ENCODE measurements around the gene SH3TC2.

The SH3TC2 gene

DNA sequence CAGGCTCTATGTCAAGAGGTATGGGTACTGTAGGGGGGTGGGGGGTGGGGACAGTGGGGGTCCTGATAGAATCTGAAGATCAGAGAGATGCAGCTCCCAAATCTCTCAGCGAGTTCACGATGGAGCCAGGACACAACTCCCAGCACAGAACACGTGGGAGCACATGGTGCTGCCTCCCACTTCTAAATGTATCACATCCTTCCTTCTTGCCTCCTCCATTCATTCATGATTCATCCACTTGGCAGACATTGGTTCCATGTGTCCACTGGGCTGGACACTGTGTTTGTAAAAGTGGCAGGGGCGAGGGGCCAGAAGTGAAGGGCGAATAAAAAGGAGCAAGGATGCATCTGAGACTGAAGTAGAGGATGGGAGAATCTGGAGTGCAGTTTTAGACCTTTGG lies 33.9 kb downstream of the SH3TC2 start:
- no peak for DNase-seq (ENCODE audit: low spot score)

GRCh38 chr5:149028161-149028560 lies 34.7 kb downstream of the SH3TC2 start:
- DNase-seq (ENCODE audit: low spot score), result no peak

- DNase-seq (ENCODE audit: low spot score), result no peak
Measured at GRCh38 chr5:149027636-149028035, 35.2 kb downstream of the SH3TC2 start.

DNA sequence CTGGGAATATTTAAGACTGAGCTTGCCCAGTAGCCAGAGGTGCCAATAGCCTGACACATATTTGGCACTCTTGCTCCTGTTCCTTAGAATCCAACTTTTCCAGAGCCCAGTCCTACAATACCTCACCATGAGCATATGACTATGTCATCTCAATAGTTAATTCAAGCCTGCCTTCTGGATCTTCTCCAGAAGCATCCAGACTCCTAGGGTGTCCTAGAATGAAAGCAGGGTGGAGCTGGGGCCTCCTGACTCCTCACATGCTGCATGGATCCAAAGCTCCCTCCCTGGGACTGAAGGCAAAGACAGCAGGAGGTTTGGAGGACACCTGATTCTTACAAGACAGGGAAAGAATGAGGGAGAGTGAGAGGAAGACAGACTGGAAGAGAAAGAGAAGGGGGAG lies 37.9 kb downstream of the SH3TC2 start:
- no peak for DNase-seq (ENCODE audit: low spot score)

DNA sequence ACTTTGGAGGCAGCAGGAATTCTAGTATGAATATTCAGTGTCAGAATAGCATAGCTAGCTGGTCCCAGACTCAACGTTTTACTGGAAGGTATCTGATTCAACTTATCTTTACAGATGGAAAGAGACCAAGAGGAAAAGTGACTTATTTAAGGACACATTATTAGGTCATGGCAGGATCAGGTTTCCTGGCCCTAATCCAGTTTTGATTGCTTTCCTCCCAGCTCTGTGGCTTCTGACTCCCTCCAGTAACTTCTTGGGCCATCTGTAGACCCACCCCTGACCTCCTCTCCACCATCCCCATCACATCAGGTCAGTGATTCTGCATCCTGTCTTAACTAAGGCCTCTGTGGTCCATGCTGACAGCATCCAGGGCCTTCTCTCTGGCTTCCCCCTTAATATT lies 38.4 kb downstream of the SH3TC2 start:
- DNase-seq (ENCODE audit: low spot score), result no peak

- no peak for DNase-seq (ENCODE audit: low spot score)
Measured at GRCh38 chr5:149022200-149022599, 40.7 kb downstream of the SH3TC2 start.

DNA sequence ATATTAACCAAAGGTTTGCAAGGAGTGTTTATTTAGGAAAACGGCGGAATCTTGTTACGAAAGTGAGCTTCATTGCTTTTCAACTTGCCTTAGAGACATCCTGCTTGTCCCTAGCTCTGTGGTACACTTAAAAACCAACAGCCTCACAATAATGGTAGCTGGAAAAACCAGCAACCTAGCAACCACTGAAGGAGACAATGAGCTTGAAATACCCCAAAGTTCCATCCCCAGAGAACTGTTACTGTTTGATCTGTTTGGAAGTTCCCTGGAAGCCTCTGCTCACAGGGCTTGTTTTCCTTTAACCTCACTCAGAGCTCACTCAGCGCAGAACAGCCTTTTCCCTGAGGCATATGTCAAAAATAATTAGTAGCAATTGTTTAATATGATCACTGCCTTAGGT lies 43.2 kb downstream of the SH3TC2 start:
- DNase-seq (ENCODE audit: low spot score), result no peak

- no peak for DNase-seq (ENCODE audit: low spot score)
Measured at GRCh38 chr5:149018909-149019443, 43.9 kb downstream of the SH3TC2 start.

DNA sequence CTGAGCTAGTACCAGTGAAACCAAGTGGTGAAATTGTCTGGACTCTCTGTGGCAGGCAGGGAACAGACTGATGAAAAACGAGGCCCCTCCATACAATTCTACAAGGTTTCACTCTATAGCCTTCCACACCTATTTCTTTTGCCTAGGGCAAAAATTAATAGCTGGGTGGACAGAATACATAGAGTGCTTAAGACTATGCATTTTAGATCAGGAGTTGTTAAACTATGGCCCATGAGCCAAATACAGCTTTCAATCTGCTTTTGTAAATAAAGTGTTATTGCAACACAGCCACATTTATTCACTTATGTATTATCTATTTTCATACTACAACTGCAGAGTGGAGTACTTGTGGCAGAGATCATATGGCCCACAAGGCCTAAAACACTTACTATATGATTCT lies 45.2 kb downstream of the SH3TC2 start:
- no peak for DNase-seq (ENCODE audit: low spot score)

DNA sequence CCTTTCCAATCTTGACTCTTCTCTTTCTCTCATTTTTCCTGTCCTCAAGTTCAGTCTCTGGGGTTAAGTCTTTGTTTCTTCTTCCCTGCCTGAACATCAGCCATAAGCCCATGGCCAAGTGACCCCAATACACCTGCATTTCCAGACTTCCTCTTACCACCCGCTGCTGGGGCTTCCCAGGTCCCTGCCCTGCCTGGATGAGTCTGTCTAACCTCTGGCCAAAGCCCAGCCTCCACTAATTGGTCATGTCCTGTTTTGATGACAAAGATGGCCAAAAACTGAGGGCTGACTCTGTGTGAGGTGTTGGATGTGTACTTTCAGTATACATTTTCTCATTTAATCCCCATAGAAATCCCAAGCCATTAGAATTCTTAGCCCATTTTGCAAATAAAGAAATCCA lies 47.3 kb downstream of the SH3TC2 start:
- DNase-seq (ENCODE audit: low spot score), result no peak

- DNase-seq (ENCODE audit: low spot score), result no peak
Measured at GRCh38 chr5:149015126-149015525, 47.7 kb downstream of the SH3TC2 start.

DNA sequence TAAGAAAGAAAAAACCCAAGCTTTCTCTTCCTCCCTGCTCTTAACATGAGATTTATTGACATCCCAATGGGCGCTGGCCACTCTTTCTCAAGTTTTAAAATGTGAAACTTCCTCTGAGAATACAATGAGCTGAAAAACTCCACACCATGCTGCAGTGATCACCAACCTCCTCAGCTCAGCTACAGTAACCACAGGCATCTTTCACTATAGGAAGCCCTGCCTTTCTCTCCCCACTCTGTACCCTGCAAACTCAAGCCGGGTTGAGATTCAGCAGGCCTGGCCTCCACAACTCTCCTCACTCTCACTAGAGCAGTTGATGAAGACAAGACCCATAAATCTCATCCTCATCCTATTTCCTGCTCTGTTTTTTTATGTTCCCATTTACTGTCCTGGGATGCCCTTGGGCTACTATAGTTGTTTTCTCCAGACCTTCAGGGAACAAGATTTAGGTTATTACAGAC lies 48.3 kb downstream of the SH3TC2 start:
- DNase-seq (ENCODE audit: low spot score), result no peak

GRCh38 chr5:149013796-149014195 lies 49.1 kb downstream of the SH3TC2 start:
- DNase-seq (ENCODE audit: low spot score), result no peak

DNA sequence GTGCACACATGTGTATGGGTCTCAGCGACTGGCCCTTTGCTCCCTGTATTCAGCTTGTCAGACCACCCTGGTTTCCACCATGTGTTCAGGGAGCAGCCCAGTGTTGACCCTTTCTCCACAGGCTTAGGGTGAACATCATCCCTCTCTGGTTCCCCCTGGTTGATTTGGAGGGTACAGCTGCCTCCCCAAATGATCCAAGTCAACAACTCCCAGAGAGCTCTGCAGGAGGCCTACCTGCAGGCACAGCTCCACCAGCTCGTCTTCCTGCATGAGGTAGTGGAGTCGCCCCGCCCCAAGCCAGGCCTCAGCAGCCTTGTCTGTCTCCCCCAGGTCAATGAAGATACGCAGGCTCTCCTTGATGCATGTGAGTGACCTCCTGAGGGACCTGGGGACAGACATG lies 50.5 kb downstream of the SH3TC2 start:
- no peak for DNase-seq (ENCODE audit: low spot score)

- DNase-seq (ENCODE audit: low spot score), result no peak
Measured at GRCh38 chr5:149011728-149012127, 51.1 kb downstream of the SH3TC2 start.

GRCh38 chr5:149011084-149011483 lies 51.8 kb downstream of the SH3TC2 start:
- DNase-seq (ENCODE audit: low spot score), result no peak

DNA sequence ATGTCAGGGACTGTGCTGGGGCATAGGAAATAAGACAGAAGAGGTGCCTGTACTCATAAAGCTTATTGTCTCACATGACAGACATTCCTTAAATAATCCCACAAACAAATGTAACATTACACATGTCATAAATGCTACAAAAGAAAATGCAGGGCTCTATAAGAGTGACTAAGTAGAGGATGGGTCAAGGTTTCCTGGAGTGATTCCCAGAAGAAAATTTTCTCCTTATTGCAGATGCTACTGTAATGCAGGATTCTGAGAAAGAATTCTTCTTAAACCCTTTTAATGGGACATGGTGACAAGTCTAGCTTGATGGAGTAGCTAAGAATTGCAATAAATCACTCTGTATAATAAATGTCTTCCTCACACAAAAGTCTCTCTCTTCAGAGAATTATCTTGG lies 55.7 kb downstream of the SH3TC2 start:
- no peak for DNase-seq (ENCODE audit: low spot score)

- DNase-seq (ENCODE audit: low spot score), result no peak
Measured at GRCh38 chr5:149006426-149006825, 56.4 kb downstream of the SH3TC2 start.

DNA sequence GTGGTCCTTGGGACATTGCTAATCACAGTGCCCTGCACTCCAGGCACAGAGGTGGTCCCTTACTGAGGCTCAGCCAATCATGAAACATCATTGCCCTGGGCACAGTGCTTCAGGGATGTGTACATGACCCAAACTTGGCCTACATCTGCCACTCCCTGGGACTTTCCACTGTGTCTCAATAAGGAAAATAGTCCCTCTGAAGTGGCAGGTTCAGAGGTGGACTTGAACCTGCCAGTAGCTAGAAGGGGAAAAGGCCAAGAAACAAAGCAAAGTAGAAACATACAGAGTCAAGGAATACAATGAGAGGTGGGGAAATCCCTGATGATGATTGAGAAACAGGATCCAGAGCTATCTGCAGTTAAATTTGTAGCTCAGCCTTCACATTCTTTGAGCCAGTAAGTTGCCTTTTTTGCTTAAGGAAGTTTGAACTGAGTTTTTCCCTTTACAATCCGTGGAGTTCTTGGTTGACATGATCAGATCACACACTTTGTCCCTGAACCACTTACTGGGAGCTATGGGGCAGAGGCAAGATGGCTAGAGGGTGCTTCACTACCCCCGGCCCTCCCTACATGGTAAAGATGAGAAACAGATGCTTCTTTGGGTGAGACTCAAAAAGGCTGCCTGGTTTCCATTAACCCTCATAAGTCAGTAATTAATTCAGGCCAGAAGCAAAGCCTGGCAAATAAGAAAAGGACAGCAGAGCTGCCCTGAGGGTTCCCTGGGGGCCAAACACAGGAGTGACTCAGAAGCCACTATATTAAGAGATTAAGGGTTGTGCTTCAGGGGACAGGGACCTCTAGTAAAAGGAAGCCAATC lies 57.6 kb downstream of the SH3TC2 start:
- no peak for DNase-seq (ENCODE audit: low spot score)

GRCh38 chr5:149004559-149004958 lies 58.3 kb downstream of the SH3TC2 start:
- DNase-seq (ENCODE audit: low spot score), result no peak

DNA sequence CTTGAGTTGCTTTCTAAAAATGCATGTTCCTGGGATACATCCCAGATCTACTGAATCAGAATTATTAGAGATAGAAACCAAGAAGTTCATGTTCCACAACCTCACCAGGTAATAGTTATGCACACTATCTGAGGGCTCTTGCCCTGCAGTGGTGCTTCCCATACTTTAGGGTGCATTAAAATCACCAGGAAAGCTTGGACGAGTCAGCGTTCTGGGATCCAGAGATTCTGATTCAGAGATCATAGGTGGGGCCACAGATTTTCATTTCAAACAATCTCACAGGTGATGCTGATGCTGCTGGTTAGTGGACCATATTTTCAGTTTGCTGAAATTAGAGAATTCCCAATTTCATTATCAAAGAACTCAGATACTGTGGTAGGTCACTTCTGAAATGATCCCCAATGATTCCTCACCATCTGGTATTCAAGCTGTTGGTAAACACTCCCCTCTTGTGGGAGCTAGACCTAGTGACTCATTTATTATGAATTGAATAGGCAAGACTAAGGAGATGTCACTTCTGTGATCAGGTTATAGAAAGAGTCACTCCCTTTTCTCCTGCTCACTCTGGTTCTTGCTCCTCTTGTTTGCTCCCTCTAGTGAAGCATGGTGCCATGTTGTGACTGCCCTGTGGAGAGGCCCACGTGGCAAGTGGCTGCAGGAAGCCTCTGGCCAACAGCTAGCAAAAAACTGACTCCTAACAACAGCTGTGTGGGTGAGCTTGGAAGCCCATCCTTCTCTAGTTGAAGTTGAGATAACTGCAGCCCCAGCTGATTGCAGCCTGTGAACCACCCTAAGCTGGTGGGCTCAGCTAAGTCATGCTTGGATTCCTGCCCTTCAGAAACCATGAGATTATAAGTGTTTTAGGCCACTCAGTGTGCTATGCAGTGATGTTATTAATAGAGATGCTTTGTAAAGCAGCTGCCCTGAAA lies 59.8 kb downstream of the SH3TC2 start:
- DNase-seq (ENCODE audit: low spot score), result no peak

DNA sequence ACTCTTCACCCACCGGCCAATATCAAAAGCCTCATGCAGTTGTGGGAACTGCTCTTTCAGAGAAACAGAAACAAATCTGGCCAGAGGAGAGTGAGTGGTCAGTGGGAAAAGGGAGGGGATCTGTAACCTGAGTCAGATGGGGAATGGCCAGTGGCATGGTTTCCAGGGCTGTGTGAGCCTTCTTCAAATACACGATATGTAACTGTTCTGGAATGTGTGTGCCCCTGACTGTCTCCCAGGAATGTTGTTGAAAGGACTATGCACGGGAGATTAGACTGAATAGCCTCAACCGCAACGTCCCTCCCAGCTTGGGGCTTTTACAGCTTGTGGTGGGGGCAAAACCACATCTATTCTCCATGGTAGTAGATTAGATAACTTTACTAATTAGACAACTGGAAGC lies 60.8 kb downstream of the SH3TC2 start:
- no peak for DNase-seq (ENCODE audit: low spot score)

DNA sequence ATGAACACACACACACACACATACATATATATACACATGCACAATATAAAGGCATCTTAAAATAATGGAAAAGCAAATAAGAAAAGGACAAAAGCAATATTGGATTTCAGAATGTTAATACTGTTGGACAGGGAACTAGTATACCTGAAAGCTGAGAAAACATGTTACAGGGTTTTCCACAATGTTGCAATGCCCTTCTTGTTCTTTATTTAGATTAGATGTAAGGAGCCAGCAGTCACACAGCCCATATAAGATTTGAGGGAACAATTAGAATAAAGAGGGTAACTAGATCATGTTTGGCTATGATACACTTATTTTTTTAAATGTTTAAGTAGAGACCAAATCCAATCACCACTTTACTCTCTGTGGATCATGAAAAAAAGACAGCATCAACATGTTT lies 61.7 kb downstream of the SH3TC2 start:
- DNase-seq (ENCODE audit: low spot score), result no peak
